GM19238 (cell line): Measurements from ENCODE around the gene SRGAP3.

Experiments used
- DNase-seq: peaks from one replicate; pipeline ENCODE4 v3.0.0; 2011; ENCODE audit warnings: low spot score; ENCODE audit not compliant: insufficient read length

Gene SRGAP3

GRCh38 chr3:8974458-8974857 lies 275.0 kb downstream of the SRGAP3 start:
- no peak for DNase-seq

- DNase-seq, result no peak
These were observed 276.8 kb downstream of the SRGAP3 start for GRCh38 chr3:8972639-8973038.

- peak; percentile 39 for DNase-seq
These were observed 278.4 kb downstream of the SRGAP3 start for GRCh38 chr3:8970971-8971589.

GRCh38 chr3:8969241-8969640 lies 280.2 kb downstream of the SRGAP3 start:
- no peak for DNase-seq

- no peak for DNase-seq
These were observed 281.0 kb downstream of the SRGAP3 start for GRCh38 chr3:8968375-8968882.

- DNase-seq, result no peak
These were observed 281.9 kb downstream of the SRGAP3 start for GRCh38 chr3:8967553-8967952.

GRCh38 chr3:8966820-8967348 lies 282.6 kb downstream of the SRGAP3 start:
- DNase-seq, result no peak

GRCh38 chr3:8966150-8966819 lies 283.2 kb downstream of the SRGAP3 start:
- no peak for DNase-seq

GRCh38 chr3:8964436-8965370 lies 284.7 kb downstream of the SRGAP3 start:
- DNase-seq, result no peak

GRCh38 chr3:8963137-8963853 lies 286.2 kb downstream of the SRGAP3 start, which contains the start of gene RAD18:
Gene RAD18 (minus strand): TSS chr3:8963472. CDS start chr3:8963385, 87 bp downstream.
- DNase-seq, result peak; percentile 64

- no peak for DNase-seq
These were observed 287.1 kb downstream of the SRGAP3 start for GRCh38 chr3:8962226-8962861.

- DNase-seq, result no peak
These were observed 289.8 kb downstream of the SRGAP3 start for GRCh38 chr3:8959668-8960067.

GRCh38 chr3:8954938-8955763 lies 294.3 kb downstream of the SRGAP3 start:
- DNase-seq, result peak; percentile 17

- no peak for DNase-seq
These were observed 296.1 kb downstream of the SRGAP3 start for GRCh38 chr3:8953313-8953712.

GRCh38 chr3:8952130-8952529 lies 297.3 kb downstream of the SRGAP3 start:
- DNase-seq, result no peak

- DNase-seq, result no peak
These were observed 303.4 kb downstream of the SRGAP3 start for GRCh38 chr3:8945890-8946600.

GRCh38 chr3:8942746-8943488 lies 306.5 kb downstream of the SRGAP3 start:
- no peak for DNase-seq

- no peak for DNase-seq
These were observed 307.3 kb downstream of the SRGAP3 start for GRCh38 chr3:8942115-8942514.
